Glutamatergic neuron (in vitro differentiated cells): Measurements from ENCODE around the gene PTDSS2. TPM values are rescaled to one million over a fixed set of nuclear protein-coding genes. Genes with fewer than 3 reads are reported as not detected.

Experiments used
- DNase-seq: peaks from one replicate; pipeline ENCODE4 v3.0.0; 2022
- H3K27ac Mint-ChIP-seq: one replicate; pipeline ENCODE4 v1.8.0; 2020; ENCODE audit warnings: mild to moderate bottlenecking, mixed read lengths, inconsistent platforms; ENCODE audit not compliant: unreplicated experiment
- H3K27me3 Mint-ChIP-seq: one replicate; pipeline ENCODE4 v1.8.0; 2020; ENCODE audit warnings: mild to moderate bottlenecking, moderate library complexity, mixed read lengths, inconsistent platforms; ENCODE audit not compliant: unreplicated experiment
- H3K36me3 Mint-ChIP-seq: one replicate; pipeline ENCODE4 v1.8.0; 2020; ENCODE audit warnings: mild to moderate bottlenecking, mixed read lengths, inconsistent platforms; ENCODE audit not compliant: unreplicated experiment
- H3K4me1 Mint-ChIP-seq: one replicate; pipeline ENCODE4 v1.8.0; 2020; ENCODE audit warnings: mild to moderate bottlenecking, low read depth, mixed read lengths, inconsistent platforms; ENCODE audit not compliant: unreplicated experiment
- H3K4me3 Mint-ChIP-seq: one replicate; pipeline ENCODE4 v1.8.0; 2020; ENCODE audit warnings: mild to moderate bottlenecking, mixed read lengths, inconsistent platforms; ENCODE audit not compliant: unreplicated experiment
- H3K9me3 Mint-ChIP-seq: one replicate; pipeline ENCODE4 v1.8.0; 2020; ENCODE audit warnings: mild to moderate bottlenecking, moderate library complexity, mixed read lengths, inconsistent platforms; ENCODE audit not compliant: unreplicated experiment
- total RNA-seq: library from RNA; stranded (reverse); fragmentation: NEBNext Ultra II Directional; extraction: Animal tissue kit (Norgen Biotek cat#: 25700); gene quantifications from one replicate; pipeline ENCODE4 v1.2.1, GENCODE V29; 2021; ENCODE audit not compliant: unreplicated experiment
- TF ChIP-seq, protein P1 (sequence below): fragments of 200-600 bp; sonication (generic); IDR thresholded peaks from one replicate; pipeline ENCODE4 v1.5.0; 2021; ENCODE audit not compliant: partially characterized antibody, unreplicated experiment

PTDSS2 gene
- total RNA-seq, 1 donor from 2014 or later, result 123 TPM

DNA sequence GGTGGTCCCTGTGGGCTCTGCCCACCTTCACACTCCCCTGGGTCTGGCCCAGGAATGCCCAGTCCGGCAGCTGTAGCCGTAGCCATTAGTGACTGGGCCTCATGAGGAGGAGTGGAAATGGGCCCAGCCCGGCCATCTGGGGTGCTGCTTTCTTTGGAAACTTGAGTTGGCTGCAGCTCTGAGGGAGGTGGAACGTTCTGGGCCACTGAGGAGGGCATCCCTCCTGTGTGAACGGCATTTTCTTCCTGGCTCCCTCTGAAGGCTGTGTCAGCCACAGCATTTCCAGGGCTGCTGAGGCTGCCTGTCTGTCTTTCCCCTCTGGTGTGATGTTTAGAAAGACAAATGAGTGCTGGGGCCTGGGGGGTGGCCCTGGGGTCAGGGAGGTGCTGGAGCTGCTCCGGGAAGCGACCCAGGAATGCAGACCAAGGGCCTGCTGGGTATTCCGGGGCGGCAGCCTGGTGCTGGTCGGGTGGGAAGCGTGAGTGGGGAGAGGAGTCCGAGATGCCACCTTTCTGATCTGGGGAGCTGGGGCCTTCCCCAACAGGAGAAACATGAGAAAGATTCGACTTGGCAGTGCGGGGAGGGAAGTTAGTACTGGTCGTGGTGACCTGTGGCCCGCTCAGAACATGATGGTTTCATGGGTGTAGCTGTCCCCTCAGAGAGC, 27.1 kb downstream of the PTDSS2 start:
- Mint-ChIP-seq H3K4me3 (no peak overlapping the region), H3K27me3 (peaks cover 16% of the 10 kb centered on the region), H3K9me3 (peaks cover 12% of the 10 kb centered on the region), H3K27ac (peak overlapping the region; percentile 64), H3K4me1 (peaks cover 23% of the 10 kb centered on the region), H3K36me3 (peaks cover 10% of the 10 kb centered on the region)
- TF ChIP-seq, protein P1, sequence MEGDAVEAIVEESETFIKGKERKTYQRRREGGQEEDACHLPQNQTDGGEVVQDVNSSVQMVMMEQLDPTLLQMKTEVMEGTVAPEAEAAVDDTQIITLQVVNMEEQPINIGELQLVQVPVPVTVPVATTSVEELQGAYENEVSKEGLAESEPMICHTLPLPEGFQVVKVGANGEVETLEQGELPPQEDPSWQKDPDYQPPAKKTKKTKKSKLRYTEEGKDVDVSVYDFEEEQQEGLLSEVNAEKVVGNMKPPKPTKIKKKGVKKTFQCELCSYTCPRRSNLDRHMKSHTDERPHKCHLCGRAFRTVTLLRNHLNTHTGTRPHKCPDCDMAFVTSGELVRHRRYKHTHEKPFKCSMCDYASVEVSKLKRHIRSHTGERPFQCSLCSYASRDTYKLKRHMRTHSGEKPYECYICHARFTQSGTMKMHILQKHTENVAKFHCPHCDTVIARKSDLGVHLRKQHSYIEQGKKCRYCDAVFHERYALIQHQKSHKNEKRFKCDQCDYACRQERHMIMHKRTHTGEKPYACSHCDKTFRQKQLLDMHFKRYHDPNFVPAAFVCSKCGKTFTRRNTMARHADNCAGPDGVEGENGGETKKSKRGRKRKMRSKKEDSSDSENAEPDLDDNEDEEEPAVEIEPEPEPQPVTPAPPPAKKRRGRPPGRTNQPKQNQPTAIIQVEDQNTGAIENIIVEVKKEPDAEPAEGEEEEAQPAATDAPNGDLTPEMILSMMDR, result no peak
- no peak for DNase-seq

DNA sequence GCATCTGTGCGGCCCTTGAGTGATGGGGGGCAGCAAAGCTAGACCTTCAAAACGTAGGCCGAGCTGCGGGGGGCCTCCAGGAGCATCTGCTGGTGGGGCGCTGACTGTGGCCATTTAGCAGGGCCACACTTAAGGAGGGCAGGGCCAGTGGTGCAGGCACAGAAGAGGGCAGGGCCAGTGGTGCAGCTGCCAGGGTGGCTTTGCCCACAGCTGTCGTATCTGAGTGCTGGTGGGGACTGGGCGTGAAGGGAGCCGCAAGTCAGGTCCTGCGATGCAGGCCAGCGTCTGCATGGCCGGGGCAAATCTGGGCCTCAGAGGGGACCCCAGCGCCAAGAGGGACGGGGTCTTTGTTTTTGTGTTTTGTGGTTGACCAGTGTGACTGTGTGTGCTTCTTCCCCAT, 29.2 kb downstream of the PTDSS2 start:
- Mint-ChIP-seq H3K36me3 (peaks cover 25% of the 10 kb centered on the region), H3K4me3 (no peak overlapping the region), H3K9me3 (peaks cover 16% of the 10 kb centered on the region), H3K27me3 (peaks cover 9% of the 10 kb centered on the region), H3K4me1 (peaks cover 14% of the 10 kb centered on the region), H3K27ac (no peak overlapping the region)
- DNase-seq, result no peak
- TF ChIP-seq, protein P1, result no peak

DNA sequence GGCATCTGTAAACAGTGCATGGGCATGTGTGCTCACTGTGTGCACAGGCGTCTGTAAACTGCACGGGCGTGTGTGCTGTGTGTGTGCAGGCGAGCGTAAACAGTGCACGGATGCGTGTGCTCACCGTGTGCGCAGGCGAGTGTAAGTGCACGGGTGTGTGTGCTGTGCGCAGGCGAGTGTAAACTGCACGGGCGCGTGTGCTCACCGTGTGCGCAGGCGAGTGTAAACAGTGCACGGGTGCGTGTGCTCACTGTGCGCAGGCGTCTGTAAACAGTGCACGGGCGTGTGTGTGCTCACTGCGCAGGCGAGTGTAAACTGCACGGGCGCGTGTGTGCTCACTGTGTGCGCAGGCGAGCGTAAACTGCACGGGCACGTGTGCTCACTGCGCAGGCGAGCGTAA, 34.5 kb downstream of the PTDSS2 start:
- Mint-ChIP-seq H3K4me3 (no peak overlapping the region), H3K9me3 (peaks cover 14% of the 10 kb centered on the region), H3K27me3 (peaks cover 6% of the 10 kb centered on the region), H3K4me1 (peaks cover 2% of the 10 kb centered on the region), H3K36me3 (peaks cover 25% of the 10 kb centered on the region), H3K27ac (peak overlapping the region; percentile 43)
- no peak for DNase-seq
- TF ChIP-seq, protein P1, result no peak

DNA sequence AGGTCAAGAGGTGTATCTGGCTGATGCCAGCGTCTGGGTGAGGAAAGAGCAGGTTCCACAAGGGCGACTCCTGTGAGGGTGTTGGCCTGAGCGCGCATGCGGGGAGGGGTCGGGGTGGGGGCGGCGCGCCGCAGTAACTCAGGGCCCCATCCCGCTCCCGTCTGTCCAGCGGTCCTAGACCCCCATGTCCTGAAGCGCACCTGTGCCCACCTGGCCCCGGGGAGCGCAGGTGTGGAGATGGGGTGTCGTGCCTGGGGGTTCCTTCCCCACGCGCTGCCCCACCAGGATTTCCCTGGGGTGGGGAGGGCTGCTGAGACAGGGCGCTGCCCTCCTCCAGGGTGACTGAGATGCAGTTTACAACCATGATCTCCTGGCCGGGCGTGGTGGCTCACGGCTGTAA, 36.1 kb downstream of the PTDSS2 start:
- peaks cover 21% of the 10 kb centered on the region for H3K36me3 Mint-ChIP-seq
- TF ChIP-seq, protein P1, result no peak
- H3K27ac Mint-ChIP-seq, result no peak overlapping the region
- H3K4me3 Mint-ChIP-seq, result no peak overlapping the region
- H3K9me3 Mint-ChIP-seq, result peaks cover 12% of the 10 kb centered on the region
- H3K4me1 Mint-ChIP-seq, result no peaks in the 10 kb centered on the region
- DNase-seq, result no peak
- H3K27me3 Mint-ChIP-seq, result peaks cover 3% of the 10 kb centered on the region

DNA sequence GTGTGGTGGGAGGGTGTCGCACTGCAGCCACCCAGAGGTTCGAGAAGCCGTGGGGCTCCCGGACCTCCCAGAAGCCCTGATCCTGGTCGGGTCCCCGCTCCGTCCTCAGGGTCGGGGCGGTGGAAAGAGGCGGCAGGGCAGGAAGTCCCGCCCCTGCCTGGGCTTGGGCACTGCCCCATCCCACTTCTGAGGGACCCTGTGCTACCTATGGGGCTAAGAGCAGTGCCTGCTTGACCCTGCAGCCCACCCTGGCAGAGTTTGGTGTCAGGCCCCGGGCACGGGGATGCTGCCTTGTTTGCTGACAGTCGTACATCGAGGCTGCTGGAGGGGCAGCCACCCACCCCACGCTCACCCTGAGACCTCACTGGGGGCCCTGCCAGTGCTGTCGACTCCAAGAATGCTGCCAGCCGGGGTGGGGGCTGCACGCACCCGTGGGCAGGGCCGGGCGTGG, 37.5 kb downstream of the PTDSS2 start:
- TF ChIP-seq, protein P1, result no peak
- Mint-ChIP-seq H3K4me1 (no peaks in the 10 kb centered on the region), H3K36me3 (peaks cover 12% of the 10 kb centered on the region), H3K4me3 (no peak overlapping the region), H3K27me3 (peaks cover 4% of the 10 kb centered on the region), H3K9me3 (peaks cover 10% of the 10 kb centered on the region), H3K27ac (no peak overlapping the region)
- no peak for DNase-seq
